Memory B cell (primary cell): ENCODE results near the gene LIX1.
"Not testable (repeated sequence)": the region's sequence is repeated elsewhere in the genome, so short reads cannot be mapped to it uniquely, and the experiment has no call there.

Experiments
- ATAC-seq: fragments of 150-1000 bp; cut with Tn5 transposase; 2 replicates; pipeline ENCODE4 v1.10.0; 2021; ENCODE audit warnings: low read depth, mild to moderate bottlenecking, moderate library complexity
- DNase-seq, 2 donors: peaks; one replicate each; pipeline ENCODE4 v3.0.0; 2022; ENCODE audit warnings: low spot score in 2 of 2
- H3K27ac Mint-ChIP-seq: one replicate; pipeline ENCODE4 v1.8.0; 2022; ENCODE audit warnings: mild to moderate bottlenecking, moderate library complexity, mixed read lengths
- H3K27me3 Mint-ChIP-seq: one replicate; pipeline ENCODE4 v1.8.0; 2022; ENCODE audit warnings: mixed read lengths
- H3K36me3 Mint-ChIP-seq: one replicate; pipeline ENCODE4 v1.8.0; 2022; ENCODE audit warnings: mild to moderate bottlenecking, mixed read lengths
- H3K4me1 Mint-ChIP-seq: one replicate; pipeline ENCODE4 v1.8.0; 2022; ENCODE audit warnings: mixed read lengths
- H3K4me3 Mint-ChIP-seq: one replicate; pipeline ENCODE4 v1.8.0; 2022; ENCODE audit warnings: mild to moderate bottlenecking, moderate library complexity, mixed read lengths
- H3K9me3 Mint-ChIP-seq: one replicate; pipeline ENCODE4 v1.8.0; 2022; ENCODE audit warnings: mixed read lengths

LIX1 gene

DNA sequence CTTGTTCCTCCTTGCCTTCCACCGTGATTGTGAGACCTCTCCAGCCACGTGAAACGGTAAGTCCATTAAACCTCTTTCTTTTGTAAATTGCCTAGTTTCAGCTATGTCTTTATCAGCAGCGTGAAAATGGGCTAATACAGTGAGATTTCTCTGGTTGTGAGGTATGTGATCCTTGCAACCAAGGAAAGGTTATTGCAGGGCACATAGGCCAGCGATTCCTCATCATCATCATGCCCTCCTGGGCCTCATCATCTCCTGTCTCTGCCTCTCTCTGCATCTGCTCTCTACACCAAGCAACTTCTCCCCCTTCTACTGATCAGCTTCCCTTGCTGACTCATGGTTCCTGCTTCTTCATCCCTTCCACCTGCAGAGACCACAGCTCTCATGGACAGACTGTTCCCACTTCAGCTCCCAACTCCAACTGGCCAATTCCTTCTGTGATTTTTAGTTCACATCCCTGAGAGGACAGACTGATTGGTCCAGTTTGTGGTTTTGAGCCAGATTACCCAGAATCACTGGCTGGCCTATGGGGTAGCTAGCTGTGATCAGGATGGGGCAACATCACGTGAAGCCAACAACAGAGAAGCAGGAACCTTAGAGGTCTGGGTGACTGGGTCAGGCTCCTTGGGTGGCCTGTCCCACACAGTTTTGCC lies 53.1 kb downstream of the LIX1 start:
- Mint-ChIP-seq H3K36me3 (no peaks in the 10 kb centered on the region), H3K4me3 (no peak overlapping the region), H3K27me3 (no peaks in the 10 kb centered on the region), H3K9me3 (no peaks in the 10 kb centered on the region), H3K27ac (no peak overlapping the region), H3K4me1 (peaks cover 7% of the 10 kb centered on the region)
- ATAC-seq (no peak), DNase-seq (no peak)

DNA sequence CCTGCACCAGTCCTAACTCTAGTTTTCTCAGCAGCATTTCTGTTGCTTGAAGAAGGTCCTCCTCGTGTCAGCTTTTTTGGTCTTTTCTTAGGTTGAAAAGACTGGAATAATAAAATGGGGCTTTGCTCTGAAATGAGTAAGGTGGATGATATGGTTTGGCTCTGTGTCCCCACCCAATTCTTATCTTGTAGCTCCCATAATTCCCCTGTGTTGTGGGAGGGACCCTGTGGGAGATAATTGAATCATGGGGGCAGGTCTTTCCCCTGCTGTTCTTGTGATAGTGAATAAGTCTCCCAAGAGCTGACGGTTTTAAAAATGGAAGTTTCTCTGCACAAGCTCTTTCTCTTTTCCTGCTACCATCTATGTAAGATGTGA lies 53.6 kb downstream of the LIX1 start:
- Mint-ChIP-seq H3K9me3 (no peaks in the 10 kb centered on the region), H3K4me3 (no peak overlapping the region), H3K4me1 (peaks cover 7% of the 10 kb centered on the region), H3K27ac (no peak overlapping the region), H3K36me3 (peaks cover 2% of the 10 kb centered on the region), H3K27me3 (no peaks in the 10 kb centered on the region)
- ATAC-seq (no peak), DNase-seq (no peak)

- H3K4me3 Mint-ChIP-seq, result no peak overlapping the region
- H3K36me3 Mint-ChIP-seq, result peaks cover 2% of the 10 kb centered on the region
- H3K27me3 Mint-ChIP-seq, result no peaks in the 10 kb centered on the region
- no peak overlapping the region for H3K27ac Mint-ChIP-seq
- ATAC-seq (no peak), DNase-seq (no peak)
- no peaks in the 10 kb centered on the region for H3K9me3 Mint-ChIP-seq
- H3K4me1 Mint-ChIP-seq, result peaks cover 8% of the 10 kb centered on the region
Measured at GRCh38 chr5:97087138-97087537, 55.3 kb downstream of the LIX1 start.

GRCh38 chr5:97085459-97086181 lies 56.8 kb downstream of the LIX1 start:
- H3K4me3 Mint-ChIP-seq, result no peak overlapping the region
- no peaks in the 10 kb centered on the region for H3K27me3 Mint-ChIP-seq
- DNase-seq (peak in 1 of 2 donors; percentile 9), ATAC-seq (peak; percentile 97)
- H3K36me3 Mint-ChIP-seq, result peaks cover 2% of the 10 kb centered on the region
- H3K9me3 Mint-ChIP-seq, result no peaks in the 10 kb centered on the region
- peaks cover 11% of the 10 kb centered on the region for H3K4me1 Mint-ChIP-seq
- H3K27ac Mint-ChIP-seq, result no peak overlapping the region

- peaks cover 11% of the 10 kb centered on the region for H3K4me1 Mint-ChIP-seq
- not testable (repeated sequence) for H3K36me3 Mint-ChIP-seq, ATAC-seq, DNase-seq, H3K4me3 Mint-ChIP-seq, H3K27ac Mint-ChIP-seq, H3K27me3 Mint-ChIP-seq, H3K9me3 Mint-ChIP-seq
Measured at GRCh38 chr5:97084782-97085458, 57.5 kb downstream of the LIX1 start.

GRCh38 chr5:97078958-97079743 lies 63.3 kb downstream of the LIX1 start:
- H3K27me3 Mint-ChIP-seq, result no peaks in the 10 kb centered on the region

DNA sequence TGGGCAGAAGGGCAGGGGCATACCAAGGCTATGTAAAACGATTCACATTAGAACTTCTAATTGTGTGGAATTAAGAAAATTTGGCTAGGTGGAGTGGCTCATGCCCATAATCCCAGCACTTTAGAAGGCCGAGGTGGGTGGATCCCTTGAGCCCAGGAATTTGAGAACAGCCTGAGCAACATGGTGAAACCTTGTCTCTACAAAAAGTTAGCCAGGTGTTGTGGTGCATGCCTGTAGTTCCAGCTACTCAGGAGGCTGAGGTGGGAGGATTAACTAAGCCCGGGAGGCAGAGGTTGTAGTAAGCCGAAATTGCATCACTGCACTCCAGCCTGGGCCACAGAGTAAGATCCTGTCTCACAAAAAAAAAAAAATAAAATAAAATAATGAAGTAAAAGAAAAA lies 65.2 kb downstream of the LIX1 start:
- Mint-ChIP-seq H3K27me3 (peaks cover 2% of the 10 kb centered on the region), H3K36me3 (peaks cover 2% of the 10 kb centered on the region), H3K27ac (no peak overlapping the region), H3K9me3 (no peaks in the 10 kb centered on the region), H3K4me3 (no peak overlapping the region), H3K4me1 (peaks cover 29% of the 10 kb centered on the region)
- no peak for DNase-seq
- ATAC-seq, result no peak

More at GRCh38 chr5:97078958-97079743, 63.3 kb downstream of the LIX1 start:
- Mint-ChIP-seq H3K4me3 (no peak overlapping the region), H3K9me3 (no peaks in the 10 kb centered on the region), H3K36me3 (peaks cover 1% of the 10 kb centered on the region), H3K27ac (peak overlapping the region; percentile 64), H3K4me1 (peaks cover 21% of the 10 kb centered on the region)
- DNase-seq (no peak), ATAC-seq (no peak)

GRCh38 chr5:97076098-97076497 lies 66.3 kb downstream of the LIX1 start:
- Mint-ChIP-seq H3K9me3 (no peaks in the 10 kb centered on the region), H3K27me3 (peaks cover 2% of the 10 kb centered on the region)

GRCh38 chr5:97075649-97076048 lies 66.8 kb downstream of the LIX1 start:
- Mint-ChIP-seq H3K4me3 (no peak overlapping the region), H3K9me3 (no peaks in the 10 kb centered on the region), H3K27me3 (peaks cover 2% of the 10 kb centered on the region), H3K4me1 (peaks cover 25% of the 10 kb centered on the region), H3K36me3 (peaks cover 2% of the 10 kb centered on the region), H3K27ac (no peak overlapping the region)
- ATAC-seq (no peak), DNase-seq (no peak)

More at GRCh38 chr5:97076098-97076497, 66.3 kb downstream of the LIX1 start:
- peaks cover 25% of the 10 kb centered on the region for H3K4me1 Mint-ChIP-seq
- ATAC-seq (no peak), DNase-seq (no peak)
- H3K27ac Mint-ChIP-seq, result no peak overlapping the region
- H3K36me3 Mint-ChIP-seq, result peaks cover 2% of the 10 kb centered on the region
- H3K4me3 Mint-ChIP-seq, result no peak overlapping the region

GRCh38 chr5:97074859-97075489 lies 67.4 kb downstream of the LIX1 start:
- no peaks in the 10 kb centered on the region for H3K9me3 Mint-ChIP-seq
- H3K4me1 Mint-ChIP-seq, result peaks cover 25% of the 10 kb centered on the region
- H3K4me3 Mint-ChIP-seq, result peak overlapping the region; percentile 55
- H3K27ac Mint-ChIP-seq, result no peak overlapping the region
- ATAC-seq (no peak), DNase-seq (no peak)
- peaks cover 2% of the 10 kb centered on the region for H3K36me3 Mint-ChIP-seq
- H3K27me3 Mint-ChIP-seq, result peaks cover 5% of the 10 kb centered on the region

DNA sequence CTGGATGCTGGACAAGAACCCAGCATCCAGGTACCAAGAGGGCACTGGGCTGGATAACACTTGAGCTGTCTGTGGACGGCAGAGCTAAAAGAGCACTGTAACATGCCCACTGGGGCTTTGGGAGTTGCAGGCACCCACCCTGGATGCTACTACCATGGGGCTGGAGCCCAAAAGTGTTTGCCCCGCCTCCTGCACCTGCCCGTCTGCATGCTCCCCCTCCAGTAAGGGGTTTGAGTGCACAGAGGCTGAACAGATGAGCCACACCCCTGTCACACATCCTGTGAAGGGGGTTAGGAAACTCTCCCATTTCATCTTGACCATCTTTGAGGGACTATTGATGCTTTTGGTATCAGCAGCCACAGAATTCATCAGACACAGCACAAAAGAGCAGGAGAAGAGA lies 69.0 kb downstream of the LIX1 start:
- no peak for ATAC-seq
- no peak overlapping the region for H3K27ac Mint-ChIP-seq

DNA sequence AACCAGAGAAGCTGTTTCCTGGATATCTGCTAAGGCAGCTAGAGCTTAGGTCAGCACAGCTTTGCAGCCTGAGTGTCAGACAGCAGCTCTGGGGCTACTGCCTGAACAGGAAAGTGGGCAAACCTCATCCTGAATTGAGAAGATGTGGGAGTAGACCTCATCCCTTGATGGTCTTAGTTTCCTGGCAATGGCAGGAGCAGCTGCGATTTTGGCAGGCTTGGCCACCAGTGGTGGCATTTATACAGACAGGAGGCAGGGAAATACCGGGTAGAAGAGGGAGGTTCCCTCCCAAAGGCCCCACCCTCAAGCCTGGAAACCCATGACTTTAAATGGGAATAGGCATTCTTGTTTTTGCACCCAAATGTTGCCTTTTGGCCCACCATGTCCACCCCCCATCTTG lies 69.7 kb downstream of the LIX1 start:
- no peak overlapping the region for H3K27ac Mint-ChIP-seq
- no peaks in the 10 kb centered on the region for H3K9me3 Mint-ChIP-seq
- peak overlapping the region; percentile 8 for H3K4me3 Mint-ChIP-seq
- H3K36me3 Mint-ChIP-seq, result peaks cover 2% of the 10 kb centered on the region
- ATAC-seq, result no peak
- no peak for DNase-seq
- H3K4me1 Mint-ChIP-seq, result peaks cover 16% of the 10 kb centered on the region
- peaks cover 5% of the 10 kb centered on the region for H3K27me3 Mint-ChIP-seq

More for the DNA sequence above, 69.0 kb downstream of the LIX1 start:
- no peak for DNase-seq
- Mint-ChIP-seq H3K4me1 (peaks cover 18% of the 10 kb centered on the region), H3K9me3 (no peaks in the 10 kb centered on the region), H3K4me3 (peak overlapping the region; percentile 75), H3K27me3 (peaks cover 5% of the 10 kb centered on the region), H3K36me3 (peaks cover 2% of the 10 kb centered on the region)

- Mint-ChIP-seq H3K4me1 (peaks cover 16% of the 10 kb centered on the region), H3K36me3 (peaks cover 2% of the 10 kb centered on the region), H3K27me3 (peaks cover 5% of the 10 kb centered on the region), H3K9me3 (no peaks in the 10 kb centered on the region), H3K4me3 (no peak overlapping the region), H3K27ac (no peak overlapping the region)
- no peak for ATAC-seq
- no peak for DNase-seq
Measured at GRCh38 chr5:97071993-97072392, 70.4 kb downstream of the LIX1 start.
